Measurements from ENCODE around the gene TMEM92.

Gene TMEM92

GRCh38 chr17:50328363-50329325 is 54.4 kb downstream of the TMEM92 start:
- no peak for DNase-seq (ENCODE audit: low read depth in 2 of 2)

DNA sequence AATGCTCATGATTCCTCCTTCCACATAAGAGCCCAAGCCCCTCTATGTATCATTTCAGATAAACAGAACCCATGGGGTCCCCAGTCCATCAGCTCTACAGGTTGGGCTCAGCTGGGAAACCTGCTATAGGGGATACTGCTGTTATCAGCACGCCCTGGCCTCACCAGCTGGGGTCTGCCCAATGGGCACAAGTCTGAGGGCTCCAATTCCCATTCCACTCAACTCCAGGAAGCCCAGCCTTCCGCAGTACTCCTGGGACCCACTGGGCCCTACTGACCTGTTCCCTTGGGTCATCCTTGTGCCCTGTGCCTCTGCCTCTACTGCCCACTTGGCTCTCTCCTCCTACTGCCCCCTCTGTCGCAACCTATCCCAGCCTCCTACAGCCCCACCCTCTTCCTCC is 55.5 kb downstream of the TMEM92 start:
- no peak for DNase-seq (ENCODE audit: low read depth in 2 of 2)

DNA sequence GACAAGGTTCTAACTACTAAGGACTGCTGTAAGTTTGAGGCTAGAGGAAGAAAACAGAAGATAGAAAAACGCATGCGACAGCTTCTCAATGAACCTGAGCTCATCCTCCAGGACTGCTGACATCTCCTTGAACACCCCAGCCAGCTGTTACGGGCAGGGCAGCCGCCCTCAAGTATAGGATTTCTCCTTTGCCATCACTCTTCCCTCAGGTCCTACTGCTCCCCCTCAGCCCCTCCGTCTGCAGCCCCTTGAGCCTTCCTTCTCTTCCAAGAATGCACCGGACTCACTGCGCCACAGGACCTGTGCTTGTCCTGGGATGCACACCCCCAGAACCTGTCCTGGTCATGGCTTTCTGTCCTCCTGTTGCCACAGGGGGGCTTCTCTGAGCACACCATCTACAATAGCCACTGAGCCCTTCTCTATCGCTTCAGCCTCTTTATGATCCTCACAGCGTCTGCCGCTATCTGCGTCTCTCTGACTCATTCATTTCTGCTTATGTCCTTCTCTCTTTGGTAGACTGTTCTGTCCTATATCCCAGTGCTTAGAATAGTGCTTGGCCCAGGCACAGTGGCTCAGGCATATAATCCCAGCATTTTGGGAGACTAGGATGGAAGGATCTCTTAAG is 56.0 kb downstream of the TMEM92 start:
- no peak for DNase-seq (ENCODE audit: low read depth in 2 of 2)

Measured in activated CD4-positive, alpha-beta T cell treated with anti-CD3 and anti-CD28 coated beads for 24 hours (primary cell).